ENCODE measurements around the gene LCMT1. TPM values are rescaled to one million over a fixed set of nuclear protein-coding genes. Genes with fewer than 3 reads are reported as not detected.

LCMT1 gene
- total and polyA plus RNA-seq, 7 donors: 35.1 to 54.5 (median 41.9) TPM

DNA sequence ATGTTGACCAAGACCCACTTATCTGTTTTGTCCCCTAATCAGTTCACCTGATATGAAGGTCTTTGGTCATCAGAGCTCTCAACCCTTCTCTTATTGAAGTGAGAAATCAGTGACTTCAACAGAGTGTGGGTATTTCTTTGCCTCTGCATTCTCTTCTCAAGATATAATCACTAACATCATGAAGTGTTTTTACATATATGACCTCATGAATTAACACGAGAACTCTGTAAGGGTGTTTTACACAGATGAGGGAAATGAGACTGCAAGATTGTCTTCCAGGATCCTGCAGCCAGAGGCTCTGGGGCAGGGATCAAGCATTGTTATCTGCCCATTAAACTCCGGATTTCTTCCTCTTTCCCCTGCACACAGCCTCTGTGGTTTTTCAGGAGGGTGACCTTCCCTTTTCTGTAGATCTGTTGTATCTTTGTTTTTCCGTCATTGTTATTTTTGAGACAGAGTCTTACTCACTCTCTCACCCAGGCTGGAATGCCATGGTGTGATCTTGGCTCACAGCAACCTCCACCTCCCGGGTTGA lies 22.7 kb downstream of the LCMT1 start:
- intact Hi-C loops (cut with DNase I): no loop called here
- Histone ChIP-seq H3K27ac (no peak overlapping the region), H3K4me1 (no peaks in the 10 kb centered on the region), H3K27me3 (ENCODE audit: insufficient read depth in 3 of 3, low read length in 2 of 3) (no peaks in the 10 kb centered on the region), H3K36me3 (ENCODE audit: insufficient read depth in 1 of 2, low read depth in 1 of 2) (peaks cover 2 to 79% of the 10 kb centered on the region in 2 donors), H3K9me3 (no peaks in the 10 kb centered on the region), H3K4me3 (no peak overlapping the region)
- DNase-seq (no peak), ATAC-seq (no peak)
- WGBS, 3 donors: 91 to 96% (median 93%) methylated on average over 4 of the region's 4 CpGs
- TF ChIP-seq, protein P1, sequence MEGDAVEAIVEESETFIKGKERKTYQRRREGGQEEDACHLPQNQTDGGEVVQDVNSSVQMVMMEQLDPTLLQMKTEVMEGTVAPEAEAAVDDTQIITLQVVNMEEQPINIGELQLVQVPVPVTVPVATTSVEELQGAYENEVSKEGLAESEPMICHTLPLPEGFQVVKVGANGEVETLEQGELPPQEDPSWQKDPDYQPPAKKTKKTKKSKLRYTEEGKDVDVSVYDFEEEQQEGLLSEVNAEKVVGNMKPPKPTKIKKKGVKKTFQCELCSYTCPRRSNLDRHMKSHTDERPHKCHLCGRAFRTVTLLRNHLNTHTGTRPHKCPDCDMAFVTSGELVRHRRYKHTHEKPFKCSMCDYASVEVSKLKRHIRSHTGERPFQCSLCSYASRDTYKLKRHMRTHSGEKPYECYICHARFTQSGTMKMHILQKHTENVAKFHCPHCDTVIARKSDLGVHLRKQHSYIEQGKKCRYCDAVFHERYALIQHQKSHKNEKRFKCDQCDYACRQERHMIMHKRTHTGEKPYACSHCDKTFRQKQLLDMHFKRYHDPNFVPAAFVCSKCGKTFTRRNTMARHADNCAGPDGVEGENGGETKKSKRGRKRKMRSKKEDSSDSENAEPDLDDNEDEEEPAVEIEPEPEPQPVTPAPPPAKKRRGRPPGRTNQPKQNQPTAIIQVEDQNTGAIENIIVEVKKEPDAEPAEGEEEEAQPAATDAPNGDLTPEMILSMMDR (IDR thresholded peaks at IDR 0.05): no peak

DNA sequence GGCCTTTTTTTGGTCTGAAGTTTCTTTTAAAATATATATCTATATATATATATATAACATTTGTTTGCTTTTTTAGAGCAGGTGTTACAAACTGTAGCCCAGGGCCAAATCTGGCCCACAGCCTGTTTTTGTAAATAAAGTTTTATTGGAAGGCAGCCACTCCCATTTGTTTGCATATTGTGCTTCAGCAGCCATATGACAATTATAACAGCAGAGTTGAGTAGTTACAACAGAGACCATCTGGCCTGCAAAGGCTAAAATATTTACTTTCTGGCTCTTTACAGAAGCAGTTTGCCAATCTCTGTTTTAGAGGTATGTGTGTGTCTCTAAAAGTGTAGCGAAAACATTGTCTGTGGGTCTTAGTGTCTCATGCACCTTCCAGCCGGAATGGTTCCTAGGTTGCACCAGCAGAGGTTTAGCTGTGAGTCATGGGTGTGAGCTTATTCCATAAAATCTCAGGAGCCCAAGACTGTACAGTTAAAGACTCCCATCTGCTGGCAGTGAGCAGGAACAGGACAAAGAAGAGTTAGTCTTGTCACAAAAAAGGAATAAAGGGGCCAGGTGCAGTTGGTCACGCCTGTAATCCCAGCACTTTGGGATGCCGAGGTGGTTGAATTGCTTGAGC lies 23.8 kb downstream of the LCMT1 start:
- TF ChIP-seq, protein P1 (IDR thresholded peaks at IDR 0.05): no peak
- no peak for ATAC-seq
- Histone ChIP-seq H3K9me3 (no peaks in the 10 kb centered on the region), H3K4me3 (no peak overlapping the region), H3K4me1 (no peaks in the 10 kb centered on the region), H3K27me3 (ENCODE audit: insufficient read depth in 3 of 3, low read length in 2 of 3) (no peaks in the 10 kb centered on the region), H3K36me3 (ENCODE audit: insufficient read depth in 1 of 2, low read depth in 1 of 2) (peaks cover 10 to 82% of the 10 kb centered on the region in 2 donors), H3K27ac (no peak overlapping the region)
- 79 to 93% (median 88%) methylated on average over 4 of the region's 4 CpGs for WGBS, 3 donors
- no peak for DNase-seq
- intact Hi-C loops (cut with DNase I): no loop called here

DNA sequence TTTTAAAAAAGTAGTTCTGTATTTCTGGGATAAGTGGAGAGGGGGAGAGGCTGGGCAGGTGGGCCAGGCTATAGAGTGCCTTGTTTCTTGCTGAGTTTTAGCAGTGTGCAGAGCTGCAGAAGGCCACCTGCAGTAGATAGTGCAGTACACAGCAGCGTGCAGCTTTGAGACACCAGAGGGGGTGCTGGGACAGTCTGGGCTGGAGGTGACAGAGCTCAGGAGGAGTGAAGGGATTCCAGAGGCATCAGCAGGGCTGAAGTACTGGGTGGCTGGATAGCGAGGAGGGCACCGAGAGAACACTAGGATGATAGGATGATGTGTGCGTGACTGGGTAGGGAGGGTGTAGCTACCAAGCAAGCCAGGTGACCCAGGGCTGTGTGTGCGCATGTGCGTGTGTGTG lies 26.6 kb downstream of the LCMT1 start:
- 93 to 97% (median 96%) methylated on average over 6 of the region's 6 CpGs for WGBS, 3 donors
- Histone ChIP-seq H3K9me3 (no peaks in the 10 kb centered on the region), H3K27ac (no peak overlapping the region), H3K4me3 (no peak overlapping the region), H3K27me3 (ENCODE audit: insufficient read depth in 3 of 3, low read length in 2 of 3) (no peaks in the 10 kb centered on the region), H3K36me3 (ENCODE audit: insufficient read depth in 1 of 2, low read depth in 1 of 2) (peaks cover 10 to 83% of the 10 kb centered on the region in 2 donors), H3K4me1 (no peaks in the 10 kb centered on the region)
- TF ChIP-seq, protein P1 (IDR thresholded peaks at IDR 0.05): no peak
- intact Hi-C loops (cut with DNase I): no loop called here
- DNase-seq (no peak), ATAC-seq (no peak)

DNA sequence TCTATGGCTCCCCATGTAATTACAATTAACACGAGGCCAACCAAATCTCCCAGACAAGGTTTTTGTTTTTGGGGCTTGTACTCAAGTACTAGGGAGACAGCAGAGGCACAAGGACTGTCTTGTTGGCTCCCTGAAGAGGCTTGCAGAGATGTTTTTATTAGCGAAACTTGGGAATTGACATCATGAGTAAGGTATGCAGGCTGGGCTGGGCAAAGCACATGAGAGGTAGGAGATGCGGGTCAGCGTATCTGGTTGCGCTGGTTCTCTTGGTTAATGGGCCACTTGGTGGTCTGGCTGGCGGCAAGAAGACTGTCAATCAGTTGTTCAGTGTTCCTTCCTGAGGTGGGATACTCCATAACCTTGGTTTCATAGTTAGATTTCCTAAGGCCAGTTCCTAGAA lies 28.9 kb downstream of the LCMT1 start:
- peaks cover 10 to 82% of the 10 kb centered on the region in 2 donors for H3K36me3 ChIP-seq (ENCODE audit: insufficient read depth in 1 of 2, low read depth in 1 of 2)
- WGBS, 3 donors: 87 to 90% (median 87%) methylated on average over 6 of the region's 6 CpGs
- DNase-seq: no peak
- no peak overlapping the region for H3K27ac ChIP-seq
- no peak overlapping the region for H3K4me3 ChIP-seq
- peak in 2 of 4 donors; percentile 49 to 52 for ATAC-seq
- TF ChIP-seq, protein P1 (IDR thresholded peaks at IDR 0.05): no peak
- no peaks in the 10 kb centered on the region for H3K9me3 ChIP-seq
- H3K4me1 ChIP-seq: no peaks in the 10 kb centered on the region
- no peaks in the 10 kb centered on the region for H3K27me3 ChIP-seq (ENCODE audit: insufficient read depth in 3 of 3, low read length in 2 of 3)
- intact Hi-C loops (cut with DNase I): no loop called here

DNA sequence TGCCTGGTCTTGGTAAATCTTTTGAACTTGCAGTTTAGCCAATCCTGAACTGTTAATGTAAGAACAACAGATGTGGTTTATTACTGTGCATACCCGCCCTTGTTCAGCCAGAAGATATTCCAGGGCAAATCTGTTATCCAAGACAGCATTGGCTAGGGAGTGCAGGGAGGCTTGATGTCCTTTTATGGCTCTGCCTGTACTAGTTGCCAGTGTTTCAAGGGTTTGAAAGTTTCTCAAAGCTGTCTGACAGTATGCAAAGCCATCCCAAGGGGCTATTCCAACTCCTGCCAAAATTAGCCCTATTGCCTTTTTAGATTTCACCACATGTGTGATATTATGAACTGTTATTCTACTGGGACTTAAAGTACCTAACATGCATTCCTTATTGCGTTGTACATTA lies 30.1 kb downstream of the LCMT1 start:
- Histone ChIP-seq H3K27me3 (ENCODE audit: insufficient read depth in 3 of 3, low read length in 2 of 3) (no peaks in the 10 kb centered on the region), H3K27ac (no peak overlapping the region), H3K36me3 (ENCODE audit: insufficient read depth in 1 of 2, low read depth in 1 of 2) (peaks cover 8 to 82% of the 10 kb centered on the region in 2 donors), H3K4me1 (no peaks in the 10 kb centered on the region), H3K9me3 (no peaks in the 10 kb centered on the region), H3K4me3 (no peak overlapping the region)
- TF ChIP-seq, protein P1 (IDR thresholded peaks at IDR 0.05): no peak
- DNase-seq (no peak), ATAC-seq (no peak)
- 75 to 83% (median 77%) methylated on average over 2 of the region's 2 CpGs for WGBS, 3 donors
- intact Hi-C loops (cut with DNase I): no loop called here
